Brain microvascular endothelial cell (primary cell): ENCODE results near the gene PAQR6.

Experiments used
- DNase-seq: peaks from one replicate; pipeline ENCODE4 v3.0.0-alpha.2; 2020
- H3K27ac ChIP-seq: fragments of 250-450 bp; sonication (Bioruptor Pico); 2 replicates; pipeline ENCODE4 v1.5.1; 2020; ENCODE audit warnings: mild to moderate bottlenecking, moderate library complexity
- H3K27me3 ChIP-seq: fragments of 250-450 bp; sonication (Bioruptor Pico); replicated peaks from 2 replicates; pipeline ENCODE4 v1.5.1; 2020; ENCODE audit warnings: mild to moderate bottlenecking
- H3K36me3 ChIP-seq: fragments of 250-450 bp; sonication (Bioruptor Pico); replicated peaks from 2 replicates; pipeline ENCODE4 v1.5.1; 2020; ENCODE audit warnings: mild to moderate bottlenecking
- H3K4me3 ChIP-seq: 2 replicates; pipeline ENCODE4 v1.5.1; 2011; ENCODE audit warnings: low read depth, mild to moderate bottlenecking, control low read depth, low read length, moderate library complexity
- in situ Hi-C: cut with HindIII; loops from 2 replicates; pipeline ENCODE4 v1.10.0; 2017; ENCODE audit warnings: low sequenced_read_pairs, low pct_ligation_motif_present
- TF ChIP-seq, protein P1 (sequence below): IDR thresholded peaks from 2 replicates; pipeline ENCODE4 v1.5.1; 2011; ENCODE audit warnings: low read depth, mild to moderate bottlenecking, moderate library complexity, low read length, control low read depth, inconsistent platforms; ENCODE audit errors: missing control alignments

Gene PAQR6

DNA sequence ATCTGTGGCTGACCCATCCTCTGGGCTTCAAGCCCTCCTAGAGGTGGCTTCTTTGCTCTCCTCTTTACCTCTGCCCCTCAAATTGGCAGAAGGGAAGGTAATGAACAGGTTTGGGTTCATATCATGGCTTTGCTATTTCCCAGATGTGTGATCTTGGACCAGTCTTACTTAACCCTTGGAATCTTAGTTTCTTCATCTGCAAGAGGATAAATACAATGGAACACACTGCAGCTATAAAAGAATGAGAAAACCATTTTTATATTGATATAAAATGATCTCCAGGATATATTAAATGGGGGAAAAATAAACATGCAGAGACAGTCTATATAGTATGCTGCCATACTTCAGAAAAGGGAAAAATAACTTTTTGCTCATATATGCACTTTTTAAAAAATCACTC is 42.0 kb upstream of the PAQR6 start:
- DNase-seq: no peak
- peaks cover 17% of the 10 kb centered on the region for H3K36me3 ChIP-seq
- H3K4me3 ChIP-seq: no peak overlapping the region
- in situ Hi-C loops: no loop called here
- TF ChIP-seq, protein P1, sequence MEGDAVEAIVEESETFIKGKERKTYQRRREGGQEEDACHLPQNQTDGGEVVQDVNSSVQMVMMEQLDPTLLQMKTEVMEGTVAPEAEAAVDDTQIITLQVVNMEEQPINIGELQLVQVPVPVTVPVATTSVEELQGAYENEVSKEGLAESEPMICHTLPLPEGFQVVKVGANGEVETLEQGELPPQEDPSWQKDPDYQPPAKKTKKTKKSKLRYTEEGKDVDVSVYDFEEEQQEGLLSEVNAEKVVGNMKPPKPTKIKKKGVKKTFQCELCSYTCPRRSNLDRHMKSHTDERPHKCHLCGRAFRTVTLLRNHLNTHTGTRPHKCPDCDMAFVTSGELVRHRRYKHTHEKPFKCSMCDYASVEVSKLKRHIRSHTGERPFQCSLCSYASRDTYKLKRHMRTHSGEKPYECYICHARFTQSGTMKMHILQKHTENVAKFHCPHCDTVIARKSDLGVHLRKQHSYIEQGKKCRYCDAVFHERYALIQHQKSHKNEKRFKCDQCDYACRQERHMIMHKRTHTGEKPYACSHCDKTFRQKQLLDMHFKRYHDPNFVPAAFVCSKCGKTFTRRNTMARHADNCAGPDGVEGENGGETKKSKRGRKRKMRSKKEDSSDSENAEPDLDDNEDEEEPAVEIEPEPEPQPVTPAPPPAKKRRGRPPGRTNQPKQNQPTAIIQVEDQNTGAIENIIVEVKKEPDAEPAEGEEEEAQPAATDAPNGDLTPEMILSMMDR: no peak
- H3K27ac ChIP-seq: no peak overlapping the region
- no peaks in the 10 kb centered on the region for H3K27me3 ChIP-seq

DNA sequence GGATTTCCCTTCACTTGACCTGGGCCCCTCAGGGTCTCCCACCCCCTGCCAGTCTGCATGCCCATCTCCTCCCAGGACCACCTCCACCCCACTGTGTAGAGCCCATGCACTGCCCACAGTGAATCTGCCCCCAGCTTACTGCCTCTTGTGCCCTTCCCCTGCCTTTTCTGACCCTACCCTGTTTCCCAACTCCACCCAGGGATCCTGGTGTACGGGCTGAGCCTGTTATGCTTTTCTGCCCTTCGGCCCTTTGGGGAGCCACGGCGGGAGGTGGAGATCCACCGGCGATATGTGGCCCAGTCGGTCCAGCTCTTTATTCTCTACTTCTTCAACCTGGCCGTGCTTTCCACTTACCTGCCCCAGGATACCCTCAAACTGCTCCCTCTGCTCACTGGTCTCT is 38.2 kb upstream of the PAQR6 start:
- H3K36me3 ChIP-seq: peaks cover 8% of the 10 kb centered on the region
- no peak overlapping the region for H3K4me3 ChIP-seq
- H3K27ac ChIP-seq: no peak overlapping the region
- TF ChIP-seq, protein P1: no peak
- in situ Hi-C loops: no loop called here
- H3K27me3 ChIP-seq: no peaks in the 10 kb centered on the region
- no peak for DNase-seq

DNA sequence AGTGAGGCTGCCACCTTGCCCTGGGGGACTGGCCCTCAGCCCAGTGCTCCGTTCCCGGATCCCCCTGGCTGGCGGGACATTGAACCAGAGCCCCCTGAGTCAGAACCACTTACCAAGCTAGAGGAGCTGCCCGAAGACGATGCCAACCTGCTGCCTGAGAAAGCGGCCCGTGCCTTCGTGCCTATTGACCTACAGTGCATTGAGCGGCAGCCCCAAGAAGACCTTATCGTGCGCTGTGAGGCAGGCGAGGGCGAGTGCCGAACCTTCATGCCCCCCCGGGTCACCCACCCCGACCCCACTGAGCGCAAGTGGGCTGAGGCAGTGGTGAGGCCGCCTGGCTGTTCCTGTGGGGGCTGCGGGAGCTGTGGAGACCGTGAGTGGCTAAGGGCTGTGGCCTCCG is 37.6 kb upstream of the PAQR6 start:
- no peak overlapping the region for H3K4me3 ChIP-seq
- in situ Hi-C loops: no loop called here

DNA sequence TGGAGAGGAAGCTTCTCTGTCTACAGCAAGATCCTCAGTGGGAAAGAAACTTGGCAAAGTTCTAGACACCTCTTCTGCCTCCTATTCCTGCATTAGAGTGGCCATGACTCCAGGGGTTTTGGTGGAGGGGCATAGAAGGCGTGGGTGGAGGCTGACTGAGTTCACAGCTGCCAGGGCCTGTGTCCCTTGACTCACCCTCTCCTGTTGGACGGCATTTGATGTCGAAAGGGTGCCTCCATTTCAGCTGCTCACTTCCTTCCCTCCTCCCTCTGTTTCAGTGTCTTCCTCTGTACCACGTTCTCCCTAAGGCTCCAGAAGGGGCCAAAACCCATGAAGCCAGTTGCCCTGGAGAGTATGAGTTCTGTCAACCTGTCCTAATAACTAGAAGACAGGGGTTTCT is 36.9 kb upstream of the PAQR6 start:
- peaks cover 7% of the 10 kb centered on the region for H3K36me3 ChIP-seq
- no peak overlapping the region for H3K4me3 ChIP-seq
- TF ChIP-seq, protein P1: no peak
- DNase-seq: no peak
- no peak overlapping the region for H3K27ac ChIP-seq
- in situ Hi-C loops: no loop called here
- no peaks in the 10 kb centered on the region for H3K27me3 ChIP-seq

More for the DNA sequence above, 37.6 kb upstream of the PAQR6 start:
- DNase-seq: no peak
- Histone ChIP-seq H3K27ac (no peak overlapping the region), H3K27me3 (no peaks in the 10 kb centered on the region), H3K36me3 (peaks cover 8% of the 10 kb centered on the region)
- TF ChIP-seq, protein P1: no peak

DNA sequence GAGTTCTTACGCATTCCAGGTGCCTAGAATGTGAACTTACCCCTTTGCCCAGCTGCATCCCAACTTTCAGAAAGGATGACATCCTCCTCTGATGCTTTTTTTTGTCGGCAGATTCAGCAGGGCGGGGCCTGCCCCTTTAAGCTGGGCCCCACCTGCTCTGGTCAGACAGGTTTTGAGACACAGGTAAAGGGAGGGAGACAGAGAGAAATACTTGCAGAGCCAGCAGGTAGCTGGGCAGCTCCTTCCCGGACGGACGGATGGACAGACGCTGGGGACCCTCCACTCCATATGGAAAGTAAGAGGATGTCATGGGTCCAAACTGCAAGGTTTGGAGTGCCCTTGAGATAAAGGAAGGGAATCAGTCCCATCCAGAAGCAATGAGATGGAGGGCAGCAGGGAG is 36.3 kb upstream of the PAQR6 start, which contains the start of gene TMEM79:
Gene TMEM79, plus strand, starts transcription at position 214 of the 400 bp plus-strand sequence. CDS start 902 bp downstream, outside the sequence.
- Histone ChIP-seq H3K27me3 (no peaks in the 10 kb centered on the region), H3K36me3 (peaks cover 5% of the 10 kb centered on the region), H3K27ac (peak within 1 kb of the TSS; percentile 97), H3K4me3 (peak within 1 kb of the TSS; percentile 88)
- in situ Hi-C loops: no loop called here
- TF ChIP-seq, protein P1: no peak
- DNase-seq: no peak

DNA sequence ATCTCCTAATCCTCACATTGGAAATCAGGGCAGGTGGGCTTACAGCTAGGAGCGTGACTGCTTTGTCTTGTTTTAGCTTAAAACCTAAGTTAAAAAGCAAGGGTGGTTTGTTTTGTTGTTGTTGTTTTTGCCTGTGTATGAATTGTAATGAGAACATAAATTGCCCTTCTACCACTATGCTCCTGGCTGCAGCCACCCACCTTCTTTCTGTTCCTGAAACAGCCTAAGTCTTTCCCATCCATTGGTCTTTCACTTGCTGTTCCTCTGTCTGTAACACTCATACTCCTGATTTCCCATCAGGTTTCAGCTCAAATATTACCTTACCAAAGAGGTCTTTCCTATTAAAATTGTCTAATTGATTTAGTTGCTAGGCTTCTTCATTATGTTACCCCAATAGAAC is 35.7 kb upstream of the PAQR6 start:
- TF ChIP-seq, protein P1: no peak
- no peak for DNase-seq
- in situ Hi-C loops: no loop called here
- Histone ChIP-seq H3K27ac (no peak overlapping the region), H3K27me3 (no peaks in the 10 kb centered on the region), H3K36me3 (peaks cover 4% of the 10 kb centered on the region), H3K4me3 (peak overlapping the region; percentile 88)
